H1 (cell line): ENCODE results near the gene CCL24. TPM values are rescaled to one million over a fixed set of nuclear protein-coding genes. Genes with fewer than 3 reads are reported as not detected.

Experiments
- CHD7 ChIP-seq: fragments of 300-600 bp; sonication (generic); IDR thresholded peaks from 2 replicates; pipeline ENCODE4 v1.7.1; 2012; ENCODE audit warnings: low read length, moderate library complexity, mild to moderate bottlenecking, inconsistent platforms; ENCODE audit not compliant: insufficient replicate concordance
- EP300 ChIP-seq, 2 experiments: IDR thresholded peaks; 1 replicate in 1 of 2; 2 replicates in 1 of 2; pipeline ENCODE4 v1.6.1; 2011 to 2012; ENCODE audit warnings: low read depth in 2 of 2, low read length in 2 of 2, mild to moderate bottlenecking in 2 of 2, borderline replicate concordance in 1 of 2, inconsistent platforms in 1 of 2, moderate library complexity in 1 of 2
- GTF2F1 ChIP-seq: IDR thresholded peaks from 2 replicates; pipeline ENCODE4 v1.6.1; 2012; ENCODE audit warnings: low read depth, low read length, improper control_type of control experiment, borderline replicate concordance
- HDAC6 ChIP-seq: IDR thresholded peaks from one replicate; pipeline ENCODE4 v1.7.1; 2012; ENCODE audit warnings: low read depth, mild to moderate bottlenecking, inconsistent platforms, low read length, moderate library complexity
- KDM1A ChIP-seq: fragments of 200-600, 300-600 bp; sonication (generic); IDR thresholded peaks from 2 replicates; pipeline ENCODE4 v1.7.1; 2016; ENCODE audit warnings: mild to moderate bottlenecking, low read length, borderline replicate concordance
- MAFK ChIP-seq: IDR thresholded peaks from 2 replicates; pipeline ENCODE4 v1.6.1; 2012; ENCODE audit warnings: low read depth, mild to moderate bottlenecking, improper control_type of control experiment, low read length
- TBP ChIP-seq: IDR thresholded peaks from 2 replicates; pipeline ENCODE4 v1.6.1; 2011; ENCODE audit warnings: low read depth, low read length, improper control_type of control experiment
- TCF12 ChIP-seq: IDR thresholded peaks from 2 replicates; pipeline ENCODE4 v1.6.1; 2011; ENCODE audit warnings: low read depth, mild to moderate bottlenecking, low read length
- polyA plus RNA-seq, 7 experiments: library from polyadenylated mRNA; depleted of rRNA in 3 of 7; stranded (reverse) in 5 of 7; unstranded in 2 of 7; fragments of >200 nt in 5 of 7; fragments of 200-250 nt in 2 of 7; gene quantifications; 1 replicate in 5 of 7; 2 replicates in 1 of 7; 4 replicates in 1 of 7; pipeline versions ENCODE4 v1.2.1 to v1.2.3, GENCODE V29; 2011 to 2013; ENCODE audit warnings: missing spikeins in 2 of 7, mixed read lengths in 2 of 7
- total RNA-seq: library from RNA; stranded (reverse); fragmentation: NEBNext Ultra II Directional; extraction: Animal tissue kit (Norgen Biotek cat#: 25700); gene quantifications from 2 replicates; pipeline ENCODE4 v1.2.1, GENCODE V29; 2021

Gene CCL24
- total and polyA plus RNA-seq, 2 of the 8 experiments (the other 6 are each of a cell fraction or from before 2014, with no cell fraction given) = not detected

- TF ChIP-seq CHD7 (no peak), GTF2F1 (no peak), TBP (no peak), KDM1A (no peak), HDAC6 (no peak), EP300 (IDR thresholded peaks at IDR 0.05; ENCODE audit: borderline replicate concordance in 1 of 2, low read depth in 2 of 2, low read length in 2 of 2) (no peak), MAFK (no peak), TCF12 (no peak)
These were observed 14.8 kb downstream of the CCL24 start (continued) for GRCh38 chr7:75798770-75799169.
